PFSK-1 (cell line): ENCODE data around the gene RALGPS1.
A peak's percentile ranks its signal among the peaks of the same experiment; 100 is the strongest.

Experiments used
- FOXP2 ChIP-seq: optimal IDR thresholded peaks from 2 replicates; pipeline ENCODE3; 2011; ENCODE audit warnings: borderline replicate concordance, control low read depth, inconsistent platforms; ENCODE audit not compliant: insufficient read depth; ENCODE audit errors: extremely low read length, extremely low read depth
- POLR2AphosphoS5 ChIP-seq: IDR thresholded peaks from 2 replicates; pipeline ENCODE4 v1.6.1; 2012; ENCODE audit warnings: low read depth, mild to moderate bottlenecking, control low read depth, low read length, moderate library complexity
- SIN3A ChIP-seq: IDR thresholded peaks from 2 replicates; pipeline ENCODE4 v1.6.1; 2012; ENCODE audit warnings: mild to moderate bottlenecking, low read length, moderate library complexity, borderline replicate concordance; ENCODE audit not compliant: insufficient read depth
- TAF1 ChIP-seq: IDR thresholded peaks from 2 replicates; pipeline ENCODE4 v1.6.1; 2012; ENCODE audit warnings: low read length, control low read depth, borderline replicate concordance; ENCODE audit not compliant: insufficient read depth
- TF ChIP-seq, protein P1 (sequence below), 2 experiments: IDR thresholded peaks; 2 replicates each; pipeline versions ENCODE4 v1.6.1 to v1.8.0; 2011 to 2012; ENCODE audit warnings: low read depth in 2 of 2, low read length in 2 of 2, control low read depth in 1 of 2, inconsistent platforms in 1 of 2, mild to moderate bottlenecking in 1 of 2, moderate library complexity in 1 of 2; ENCODE audit not compliant: insufficient read depth in 1 of 2

DNA sequence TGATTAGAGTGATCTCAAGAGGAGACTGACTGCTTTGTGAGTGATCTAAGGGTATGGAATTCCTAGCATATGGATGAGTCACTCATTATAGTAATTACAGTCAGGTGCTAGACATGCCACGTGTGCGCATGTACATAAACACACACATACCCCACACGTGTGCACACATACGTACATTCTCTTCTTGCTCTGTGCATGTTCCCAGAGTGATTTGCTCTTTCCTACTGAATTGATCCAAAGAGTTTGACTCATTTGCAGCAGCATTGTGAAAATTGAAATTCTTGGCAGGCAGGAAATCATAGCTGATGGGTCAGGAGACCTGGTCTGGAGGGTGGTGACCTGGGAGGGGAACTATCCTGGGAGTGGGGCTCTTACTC is 144.1 kb downstream of the RALGPS1 start:
- TF ChIP-seq, protein P1, sequence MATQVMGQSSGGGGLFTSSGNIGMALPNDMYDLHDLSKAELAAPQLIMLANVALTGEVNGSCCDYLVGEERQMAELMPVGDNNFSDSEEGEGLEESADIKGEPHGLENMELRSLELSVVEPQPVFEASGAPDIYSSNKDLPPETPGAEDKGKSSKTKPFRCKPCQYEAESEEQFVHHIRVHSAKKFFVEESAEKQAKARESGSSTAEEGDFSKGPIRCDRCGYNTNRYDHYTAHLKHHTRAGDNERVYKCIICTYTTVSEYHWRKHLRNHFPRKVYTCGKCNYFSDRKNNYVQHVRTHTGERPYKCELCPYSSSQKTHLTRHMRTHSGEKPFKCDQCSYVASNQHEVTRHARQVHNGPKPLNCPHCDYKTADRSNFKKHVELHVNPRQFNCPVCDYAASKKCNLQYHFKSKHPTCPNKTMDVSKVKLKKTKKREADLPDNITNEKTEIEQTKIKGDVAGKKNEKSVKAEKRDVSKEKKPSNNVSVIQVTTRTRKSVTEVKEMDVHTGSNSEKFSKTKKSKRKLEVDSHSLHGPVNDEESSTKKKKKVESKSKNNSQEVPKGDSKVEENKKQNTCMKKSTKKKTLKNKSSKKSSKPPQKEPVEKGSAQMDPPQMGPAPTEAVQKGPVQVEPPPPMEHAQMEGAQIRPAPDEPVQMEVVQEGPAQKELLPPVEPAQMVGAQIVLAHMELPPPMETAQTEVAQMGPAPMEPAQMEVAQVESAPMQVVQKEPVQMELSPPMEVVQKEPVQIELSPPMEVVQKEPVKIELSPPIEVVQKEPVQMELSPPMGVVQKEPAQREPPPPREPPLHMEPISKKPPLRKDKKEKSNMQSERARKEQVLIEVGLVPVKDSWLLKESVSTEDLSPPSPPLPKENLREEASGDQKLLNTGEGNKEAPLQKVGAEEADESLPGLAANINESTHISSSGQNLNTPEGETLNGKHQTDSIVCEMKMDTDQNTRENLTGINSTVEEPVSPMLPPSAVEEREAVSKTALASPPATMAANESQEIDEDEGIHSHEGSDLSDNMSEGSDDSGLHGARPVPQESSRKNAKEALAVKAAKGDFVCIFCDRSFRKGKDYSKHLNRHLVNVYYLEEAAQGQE (IDR thresholded peaks at IDR 0.05; ENCODE audit: insufficient read depth in 1 of 2, low read depth in 2 of 2, low read length in 2 of 2): no peak
- no peak for TF ChIP-seq TAF1
- peak; percentile 55; the same call in 1 of the 2 replicates for TF ChIP-seq SIN3A
- TF ChIP-seq POLR2AphosphoS5: no peak
- peak; percentile 29 for TF ChIP-seq FOXP2
